Activated naive CD4-positive, alpha-beta T cell treated with anti-CD3 and anti-CD28 coated beads for 36 hours (primary cell): ENCODE measurements around the gene RPS4Y1. TPM values are rescaled to one million over a fixed set of nuclear protein-coding genes. Genes with fewer than 3 reads are reported as not detected.
"Not testable (repeated sequence)": the region's sequence is repeated elsewhere in the genome, so short reads cannot be mapped to it uniquely, and the experiment has no call there.

Experiments
- CTCF ChIA-PET: fragments of 350-600 bp; sonication (Branson Sonifier 250); formaldehyde crosslinking; loops from one replicate; lab custom pipeline; 2021; ENCODE audit warnings: antibody characterized with exemption; lab: Charles Lee
- DNase-seq: peaks from one replicate; pipeline ENCODE4 v3.0.0-alpha.2; 2020
- H3K27ac Mint-ChIP-seq: one replicate; pipeline ENCODE4 v1.8.0; 2021; ENCODE audit warnings: mild to moderate bottlenecking, mixed read lengths
- H3K27me3 Mint-ChIP-seq: one replicate; pipeline ENCODE4 v1.8.0; 2021; ENCODE audit warnings: low read depth, mixed read lengths
- H3K36me3 Mint-ChIP-seq: one replicate; pipeline ENCODE4 v1.8.0; 2021; ENCODE audit warnings: low read depth, mixed read lengths
- H3K4me1 Mint-ChIP-seq: one replicate; pipeline ENCODE4 v1.8.0; 2021; ENCODE audit warnings: low read depth, mixed read lengths
- H3K4me3 Mint-ChIP-seq: one replicate; pipeline ENCODE4 v1.8.0; 2021; ENCODE audit warnings: mild to moderate bottlenecking, moderate library complexity, mixed read lengths
- H3K9me3 Mint-ChIP-seq: one replicate; pipeline ENCODE4 v1.8.0; 2021; ENCODE audit warnings: mixed read lengths
- intact Hi-C: fragments of 100-400 bp; cut with micrococcal nuclease; formaldehyde crosslinking; loops from one replicate; pipeline ENCODE4 v1.15.1; 2023
- total RNA-seq, 2 experiments: library from RNA; stranded (reverse); gene quantifications; one replicate each; pipeline ENCODE4 v1.2.3, GENCODE V29; 2021

RPS4Y1 gene
- 100 to 1,000 TPM; 443 to 450 TPM for total RNA-seq

DNA sequence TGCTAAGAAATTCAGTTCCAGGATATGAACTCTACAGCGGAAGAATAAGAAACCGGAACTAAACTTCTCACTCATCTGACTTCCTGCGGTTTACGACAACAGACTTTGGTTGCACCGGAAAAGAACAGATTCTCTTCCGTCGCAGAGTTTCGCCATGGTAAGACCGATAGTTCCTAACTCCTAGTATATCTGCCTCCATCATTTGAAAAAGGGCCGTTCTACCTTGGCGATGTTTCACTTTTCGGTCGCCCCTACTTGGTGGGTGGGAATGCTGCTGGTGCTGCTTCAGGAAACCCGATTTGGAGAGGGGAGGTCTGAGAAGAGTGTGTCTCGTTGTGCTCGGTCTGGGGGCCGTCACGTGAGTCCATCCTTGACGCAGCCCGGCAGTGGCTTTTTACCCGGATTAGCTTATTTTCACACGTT is at the start of gene RPS4Y1:
Gene RPS4Y1, plus strand, starts transcription at position 132 of the 423 bp plus-strand sequence. Its CDS starts 23 bp downstream, at position 155.
- CTCF ChIA-PET = no interaction called here
- intact Hi-C loops = loop anchor here (1.0 to 2.0 kb wide), 4 partner anchors 17 to 162 kb away; no protein-coding TSS in a partner anchor
- H3K27ac Mint-ChIP-seq = peak within 1 kb of the TSS; percentile 95
- DNase-seq = peak; percentile 56
- peak within 1 kb of the TSS; percentile 91 for H3K4me3 Mint-ChIP-seq
- H3K27me3 Mint-ChIP-seq = no peaks in the 10 kb centered on the region
- peaks cover 40% of the 10 kb centered on the region for H3K4me1 Mint-ChIP-seq
- peaks cover 41% of the 10 kb centered on the region for H3K36me3 Mint-ChIP-seq
- no peaks in the 10 kb centered on the region for H3K9me3 Mint-ChIP-seq

DNA sequence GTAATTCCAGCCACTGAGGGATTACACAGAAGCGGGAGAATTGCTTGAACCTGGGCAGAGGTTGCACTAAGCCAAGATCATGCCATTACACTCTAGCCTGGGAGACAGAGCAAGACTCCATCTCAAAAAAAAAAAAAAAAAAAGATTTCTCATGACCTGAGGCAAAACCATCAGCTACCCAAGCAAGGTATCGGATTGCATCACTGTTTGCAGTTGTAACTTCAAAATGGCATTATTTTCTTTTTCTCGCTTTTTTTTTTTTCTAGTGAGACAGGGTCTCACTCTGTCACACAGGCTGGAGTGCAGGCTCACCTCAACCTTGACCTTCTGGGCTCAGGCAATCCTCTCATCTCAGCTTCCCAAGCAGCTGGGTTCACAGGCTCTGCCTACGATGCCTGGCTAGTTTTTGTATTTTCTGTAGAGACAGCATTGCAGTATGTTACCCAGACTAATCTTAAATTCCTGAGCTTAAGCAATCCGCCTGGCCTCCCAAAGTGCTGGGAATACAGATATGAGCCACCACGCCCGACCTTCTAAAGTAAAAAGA is 44.4 kb upstream of the RPS4Y1 start:
- intact Hi-C loops = no loop called here
- DNase-seq = no peak
- H3K27me3 Mint-ChIP-seq = peaks cover 3% of the 10 kb centered on the region
- H3K27ac Mint-ChIP-seq = no peak overlapping the region
- no peaks in the 10 kb centered on the region for H3K9me3 Mint-ChIP-seq
- H3K4me3 Mint-ChIP-seq = no peak overlapping the region
- CTCF ChIA-PET = no interaction called here
- H3K36me3 Mint-ChIP-seq = no peaks in the 10 kb centered on the region
- no peaks in the 10 kb centered on the region for H3K4me1 Mint-ChIP-seq

DNA sequence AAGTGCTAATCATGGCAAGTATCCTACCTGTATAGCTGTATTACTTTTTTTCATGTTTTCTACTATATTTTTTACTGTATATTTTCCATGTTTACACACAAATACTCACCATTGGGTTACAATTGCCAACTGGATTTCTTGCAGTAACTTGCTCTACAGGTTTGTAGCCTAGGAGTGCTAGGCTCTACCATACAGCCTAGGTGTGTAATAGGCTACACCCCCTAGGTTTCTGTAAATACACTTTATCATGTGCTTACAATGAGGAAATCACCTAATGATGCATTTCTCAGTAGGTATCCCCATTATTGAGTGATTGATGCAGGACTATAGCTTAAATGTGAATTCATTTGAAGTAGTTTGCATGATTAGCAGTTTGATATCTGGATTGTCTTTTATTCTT is 43.4 kb upstream of the RPS4Y1 start:
- CTCF ChIA-PET = no interaction called here
- peaks cover 6% of the 10 kb centered on the region for H3K27me3 Mint-ChIP-seq
- no peaks in the 10 kb centered on the region for H3K9me3 Mint-ChIP-seq
- H3K27ac Mint-ChIP-seq = no peak overlapping the region
- intact Hi-C loops = no loop called here
- H3K36me3 Mint-ChIP-seq = no peaks in the 10 kb centered on the region
- H3K4me3 Mint-ChIP-seq = no peak overlapping the region
- no peaks in the 10 kb centered on the region for H3K4me1 Mint-ChIP-seq
- DNase-seq = no peak

DNA sequence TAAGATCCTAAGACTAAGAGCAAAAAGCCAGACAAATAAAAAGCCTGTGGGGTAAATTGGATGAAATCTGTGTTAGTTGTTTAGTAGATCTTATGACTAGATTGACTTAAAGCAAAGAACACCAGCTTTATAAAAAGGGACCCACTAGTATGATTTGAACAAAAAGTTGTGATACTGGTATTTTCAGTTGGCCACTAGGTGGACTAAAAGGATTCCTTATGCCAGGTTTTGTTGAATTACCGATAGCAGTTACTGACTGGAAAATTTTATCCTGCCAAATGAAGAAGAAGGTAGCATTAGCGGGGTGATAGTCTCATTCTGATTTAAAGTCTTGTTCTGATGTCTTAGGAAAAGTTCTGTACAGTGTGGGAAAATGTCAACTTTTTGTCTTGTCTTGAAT is 41.2 kb upstream of the RPS4Y1 start:
- Mint-ChIP-seq H3K27ac (no peak overlapping the region), H3K4me1 (no peaks in the 10 kb centered on the region), H3K4me3 (no peak overlapping the region), H3K36me3 (no peaks in the 10 kb centered on the region), H3K9me3 (no peaks in the 10 kb centered on the region), H3K27me3 (peaks cover 7% of the 10 kb centered on the region)
- DNase-seq = no peak
- intact Hi-C loops = no loop called here
- CTCF ChIA-PET = no interaction called here

DNA sequence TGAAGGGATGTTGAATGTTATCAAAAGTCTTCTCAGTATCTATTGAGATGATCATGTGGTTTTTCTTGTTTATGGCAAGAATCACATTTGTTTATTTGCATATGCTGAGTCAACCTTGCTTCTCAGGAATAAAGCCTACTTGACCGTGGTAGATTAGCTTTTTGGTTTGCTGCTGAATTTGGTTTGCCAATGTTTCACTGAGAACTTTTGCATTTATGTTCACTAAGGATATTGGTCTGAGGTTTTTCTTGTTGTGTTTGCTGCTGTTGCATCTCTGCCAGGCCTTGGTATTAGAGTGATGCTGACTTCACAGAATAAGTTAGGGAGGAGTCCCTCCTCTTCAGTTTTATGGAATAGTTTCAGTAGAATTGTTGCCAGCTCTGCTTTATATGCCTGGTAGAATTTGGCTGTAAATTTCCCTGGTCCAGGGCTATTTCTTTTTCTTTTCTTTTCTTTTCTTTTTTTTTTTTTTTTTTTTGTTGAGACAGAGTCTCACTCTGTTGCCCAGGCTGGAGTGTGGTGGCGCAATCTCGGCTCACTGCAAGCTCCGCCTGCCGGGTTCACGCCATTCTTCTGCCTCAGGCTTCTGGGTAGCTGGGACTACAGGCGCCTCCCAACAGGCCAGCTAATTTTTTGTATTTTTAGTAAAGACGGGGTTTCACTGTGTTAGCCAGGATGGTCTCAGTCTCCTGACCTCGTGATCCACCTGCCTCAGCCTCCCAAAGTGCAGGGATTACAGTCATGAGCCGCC is 24.1 kb upstream of the RPS4Y1 start:
- H3K4me1 Mint-ChIP-seq, H3K27ac Mint-ChIP-seq, CTCF ChIA-PET, DNase-seq, H3K9me3 Mint-ChIP-seq, H3K27me3 Mint-ChIP-seq, intact Hi-C loops, H3K36me3 Mint-ChIP-seq, H3K4me3 Mint-ChIP-seq: not testable (repeated sequence)

- DNase-seq = no peak
- CTCF ChIA-PET = no interaction called here
- Mint-ChIP-seq H3K27me3 (peaks cover 2% of the 10 kb centered on the region), H3K4me3 (no peak overlapping the region), H3K27ac (no peak overlapping the region), H3K4me1 (no peaks in the 10 kb centered on the region), H3K36me3 (no peaks in the 10 kb centered on the region), H3K9me3 (no peaks in the 10 kb centered on the region)
- intact Hi-C loops = no loop called here
Measured at GRCh38 chrY:2824471-2824870, 16.9 kb upstream of the RPS4Y1 start.

- H3K9me3 Mint-ChIP-seq = no peaks in the 10 kb centered on the region
- H3K27me3 Mint-ChIP-seq = peaks cover 8% of the 10 kb centered on the region
- no peaks in the 10 kb centered on the region for H3K36me3 Mint-ChIP-seq
- H3K4me3 Mint-ChIP-seq = no peak overlapping the region
- H3K27ac Mint-ChIP-seq = no peak overlapping the region
- no peaks in the 10 kb centered on the region for H3K4me1 Mint-ChIP-seq
- no peak for DNase-seq
- CTCF ChIA-PET = no interaction called here
- intact Hi-C loops = no loop called here
Measured at GRCh38 chrY:2828497-2828896, 12.9 kb upstream of the RPS4Y1 start.

GRCh38 chrY:2835230-2835629 is 6.2 kb upstream of the RPS4Y1 start:
- no peak overlapping the region for H3K27ac Mint-ChIP-seq
- intact Hi-C loops = no loop called here

GRCh38 chrY:2837078-2837477 is 4.3 kb upstream of the RPS4Y1 start:
- intact Hi-C loops = no loop called here
- DNase-seq = no peak
- CTCF ChIA-PET = no interaction called here

More at GRCh38 chrY:2835230-2835629, 6.2 kb upstream of the RPS4Y1 start:
- Mint-ChIP-seq H3K36me3 (no peaks in the 10 kb centered on the region), H3K9me3 (no peaks in the 10 kb centered on the region), H3K27me3 (peaks cover 6% of the 10 kb centered on the region), H3K4me1 (no peaks in the 10 kb centered on the region), H3K4me3 (no peak overlapping the region)
- no peak for DNase-seq
- CTCF ChIA-PET = no interaction called here

DNA sequence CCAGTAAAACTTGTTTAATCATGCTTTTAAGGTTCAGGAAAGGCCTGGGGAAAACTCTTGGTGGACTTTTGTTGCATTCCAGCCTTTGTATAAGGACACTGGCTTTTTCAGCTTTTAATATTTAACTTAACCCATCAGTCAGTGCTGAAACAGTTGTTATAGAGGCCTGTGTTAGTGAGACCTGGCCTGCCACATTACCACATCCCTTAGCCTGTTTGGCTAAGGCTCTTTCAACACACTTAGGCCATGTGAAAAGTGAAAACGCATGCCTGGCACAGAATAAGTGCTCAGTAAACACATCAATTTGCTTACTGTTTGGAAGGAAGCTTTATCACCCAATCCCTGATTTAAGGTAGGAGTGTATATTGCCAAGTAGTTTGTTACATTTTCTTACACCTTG is 3.5 kb upstream of the RPS4Y1 start:
- CTCF ChIA-PET = no interaction called here
- no peak for DNase-seq
- no peaks in the 10 kb centered on the region for H3K9me3 Mint-ChIP-seq
- H3K36me3 Mint-ChIP-seq = peaks cover 14% of the 10 kb centered on the region
- no peak overlapping the region for H3K4me3 Mint-ChIP-seq
- peaks cover 4% of the 10 kb centered on the region for H3K4me1 Mint-ChIP-seq
- H3K27ac Mint-ChIP-seq = no peak overlapping the region
- no peaks in the 10 kb centered on the region for H3K27me3 Mint-ChIP-seq
- intact Hi-C loops = no loop called here

More at GRCh38 chrY:2837078-2837477, 4.3 kb upstream of the RPS4Y1 start:
- Mint-ChIP-seq H3K36me3 (peaks cover 7% of the 10 kb centered on the region), H3K4me1 (no peaks in the 10 kb centered on the region), H3K4me3 (no peak overlapping the region), H3K9me3 (no peaks in the 10 kb centered on the region), H3K27ac (no peak overlapping the region), H3K27me3 (peaks cover 2% of the 10 kb centered on the region)

DNA sequence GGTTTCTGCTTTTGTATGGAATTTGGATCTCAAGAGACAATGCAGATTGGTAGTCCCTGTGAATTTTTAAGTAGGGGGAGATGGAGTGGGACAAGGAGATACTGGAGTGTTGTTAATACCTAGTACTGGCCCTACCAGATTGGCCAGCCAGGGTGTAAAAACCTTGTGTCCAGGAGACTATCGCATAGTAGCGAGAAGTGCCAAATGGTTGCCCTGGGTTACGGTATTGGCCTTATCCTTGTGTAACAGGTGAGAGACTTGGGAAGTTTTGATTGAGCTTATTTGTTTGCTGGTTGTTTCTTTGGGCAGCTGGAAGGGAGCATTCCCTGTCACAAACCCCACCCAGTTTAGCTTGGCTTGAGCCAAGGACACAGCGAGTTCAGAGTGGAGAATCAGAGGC is 5.4 kb downstream of the RPS4Y1 start:
- intact Hi-C loops = no loop called here
- H3K4me1 Mint-ChIP-seq = peaks cover 86% of the 10 kb centered on the region

GRCh38 chrY:2848384-2848783 is 7.0 kb downstream of the RPS4Y1 start:
- peaks cover 90% of the 10 kb centered on the region for H3K4me1 Mint-ChIP-seq
- intact Hi-C loops = no loop called here

More for the DNA sequence above, 5.4 kb downstream of the RPS4Y1 start:
- H3K27ac Mint-ChIP-seq = peak overlapping the region; percentile 46
- no peaks in the 10 kb centered on the region for H3K9me3 Mint-ChIP-seq
- peaks cover 70% of the 10 kb centered on the region for H3K36me3 Mint-ChIP-seq
- DNase-seq = no peak
- CTCF ChIA-PET = no interaction called here
- no peak overlapping the region for H3K4me3 Mint-ChIP-seq
- H3K27me3 Mint-ChIP-seq = no peaks in the 10 kb centered on the region

DNA sequence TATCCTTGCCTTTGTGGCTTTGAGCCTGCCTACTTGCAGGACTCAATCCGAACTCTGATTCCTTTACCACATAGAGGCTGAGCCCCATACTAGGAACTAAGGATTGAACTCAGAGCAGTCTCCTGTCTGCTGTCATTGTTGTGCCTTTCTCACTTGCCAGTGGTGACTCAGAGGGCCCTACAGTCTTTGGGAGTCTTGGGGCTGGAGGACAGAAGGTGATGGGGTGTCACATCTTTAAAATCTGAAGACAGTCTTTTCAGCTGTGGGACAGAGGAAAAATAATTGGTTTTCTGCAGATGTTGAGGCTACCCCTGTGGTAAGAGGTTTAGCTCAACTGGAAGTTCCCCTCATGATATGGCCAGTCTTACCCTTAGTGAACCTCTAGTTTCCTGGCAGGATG is 8.0 kb downstream of the RPS4Y1 start:
- H3K27me3 Mint-ChIP-seq = no peaks in the 10 kb centered on the region
- H3K4me1 Mint-ChIP-seq = peaks cover 88% of the 10 kb centered on the region
- H3K36me3 Mint-ChIP-seq = peaks cover 54% of the 10 kb centered on the region
- H3K4me3 Mint-ChIP-seq = no peak overlapping the region
- H3K27ac Mint-ChIP-seq = peak overlapping the region; percentile 75
- DNase-seq = no peak
- no peaks in the 10 kb centered on the region for H3K9me3 Mint-ChIP-seq
- CTCF ChIA-PET = no interaction called here
- intact Hi-C loops = no loop called here

More at GRCh38 chrY:2848384-2848783, 7.0 kb downstream of the RPS4Y1 start:
- DNase-seq = no peak
- no peaks in the 10 kb centered on the region for H3K9me3 Mint-ChIP-seq
- peaks cover 61% of the 10 kb centered on the region for H3K36me3 Mint-ChIP-seq
- no peaks in the 10 kb centered on the region for H3K27me3 Mint-ChIP-seq
- H3K27ac Mint-ChIP-seq = peak overlapping the region; percentile 71
- CTCF ChIA-PET = no interaction called here
- H3K4me3 Mint-ChIP-seq = no peak overlapping the region
